Motor neuron (in vitro differentiated cells): ENCODE measurements around the gene LCN15. TPM values are rescaled to one million over a fixed set of nuclear protein-coding genes. Genes with fewer than 3 reads are reported as not detected.
A peak's percentile ranks its signal among the peaks of the same experiment; 100 is the strongest.
"Not testable (repeated sequence)": the region's sequence is repeated elsewhere in the genome, so short reads cannot be mapped to it uniquely, and the experiment has no call there.

ENCODE experiments used
- ATAC-seq, 8 experiments: fragments of 200-7000 bp; cut with Tn5 transposase; replicated peaks in 6 of 8; 2 replicates each; pipeline ENCODE4 v1.8.0; 2021; ENCODE audit warnings: mild to moderate bottlenecking in 8 of 8, moderate library complexity in 8 of 8
- H3K27ac ChIP-seq, 2 donors: fragments of 250-450 bp; sonication (Bioruptor Pico); 2 replicates each; pipeline ENCODE4 v1.9.0; 2021; ENCODE audit warnings: antibody characterized with exemption in 2 of 2, mild to moderate bottlenecking in 2 of 2, moderate library complexity in 1 of 2
- H3K4me1 ChIP-seq, 2 donors: fragments of 250-450 bp; sonication (Bioruptor Pico); replicated peaks in 1 of 2; 2 replicates each; pipeline ENCODE4 v1.6.1; 2021; ENCODE audit warnings: antibody characterized with exemption in 2 of 2, mild to moderate bottlenecking in 2 of 2, moderate library complexity in 1 of 2
- H3K4me3 ChIP-seq, 5 donors: fragments of 250-450 bp; sonication (Bioruptor Pico); 2 replicates each; pipeline ENCODE4 v1.9.0; 2021; ENCODE audit warnings: antibody characterized with exemption in 5 of 5, mild to moderate bottlenecking in 5 of 5, moderate library complexity in 4 of 5
- WGBS, 10 experiments: fragments of 450-650 bp; shearing (Covaris generic); methylation state at CpG; one replicate each; pipeline ENCODE4 v1.0.0; 2022; 5-methylcytosine and 5-hydroxymethylcytosine counted together
- in situ Hi-C, 9 experiments: fragments of 400-800 bp; cut with MboI; loops; one replicate each; pipeline ENCODE4 v1.15.0; 2021; ENCODE audit warnings: low sequenced_read_pairs in 9 of 9, low pct_unique_long_range_greater_than_20kb in 2 of 9; ENCODE audit not compliant: unreplicated experiment in 9 of 9
- total RNA-seq, 8 experiments: library from RNA; unstranded; fragments of 300-600 nt; gene quantifications; 2 replicates each; pipeline versions ENCODE4 v1.2.3 to v1.2.4, GENCODE V29; 2022

LCN15 gene
- total RNA-seq, 8 experiments from 2014 or later, result 0.21 to 0.43 (median 0.23) TPM; not detected in 3

DNA sequence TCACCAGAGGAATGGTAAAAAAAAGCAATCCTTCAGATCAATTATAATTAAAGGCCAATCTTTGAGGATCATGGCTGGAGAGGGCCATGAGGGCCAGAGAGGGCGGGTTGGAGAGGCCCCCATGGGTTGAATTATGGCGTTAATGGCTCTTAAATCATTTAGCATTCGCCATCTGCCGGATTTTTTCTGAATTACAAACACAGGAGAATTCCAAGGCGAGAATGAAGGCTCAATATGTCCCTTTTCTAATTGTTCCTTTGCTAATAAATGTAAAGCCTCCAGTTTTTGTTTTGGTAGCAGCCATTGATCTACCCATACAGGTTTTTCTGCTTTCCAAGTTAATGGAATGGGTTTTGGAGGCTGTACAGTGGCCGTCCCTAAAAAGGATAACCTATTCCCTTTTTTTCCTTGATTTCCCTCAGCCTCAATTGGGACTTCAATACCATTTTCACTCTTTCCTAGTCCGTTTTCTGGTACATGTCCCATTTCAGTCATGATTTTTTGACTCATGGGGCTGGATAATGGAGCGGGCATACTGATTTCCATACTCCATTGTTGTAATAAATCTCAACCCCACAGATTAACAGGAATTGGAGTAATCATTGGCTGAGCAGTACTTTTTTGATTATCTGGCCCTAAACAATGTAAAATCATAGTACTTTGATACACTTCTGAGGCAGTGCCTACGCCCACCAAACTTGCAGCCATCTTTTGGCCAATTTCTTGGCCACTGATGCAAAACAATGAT lies 20.1 kb upstream of the LCN15 start:
- Histone ChIP-seq H3K4me1 (peaks cover 16 to 34% of the 10 kb centered on the region in 2 donors), H3K4me3 (no peak overlapping the region), H3K27ac (no peak overlapping the region)
- peak in 6 of 8 experiments; percentile 14 to 48 (median 31) for ATAC-seq
- in situ Hi-C loops, result loop anchor here in 7 of 9 experiments (25.0 kb wide), 1 partner anchor 253 kb away; the partner anchor contains the start of genes ABCA2 (in 7 of the 7), FUT7 (in 7 of the 7) and NPDC1 (in 7 of the 7)
- 0 to 60% (median 38%) methylated on average over 3 to 9 of the region's 9 CpGs for WGBS, 10 experiments

GRCh38 chr9:136782452-136782851 lies 18.1 kb upstream of the LCN15 start:
- Histone ChIP-seq H3K27ac (no peak overlapping the region), H3K4me3 (no peak overlapping the region), H3K4me1 (peaks cover 14 to 30% of the 10 kb centered on the region in 2 donors)
- in situ Hi-C loops, result loop anchor here in 7 of 9 experiments (25.0 kb wide), 1 partner anchor 255 kb away; the partner anchor contains the start of genes ABCA2 (in 7 of the 7), FUT7 (in 7 of the 7) and NPDC1 (in 7 of the 7)
- WGBS, 10 experiments, result 40 to 100% (median 93%) methylated on average over 1 to 3 of the region's 3 CpGs; no CpG with 5 or more reads in 3 of the 10 experiments
- ATAC-seq, result no peak

GRCh38 chr9:136779808-136780207 lies 15.5 kb upstream of the LCN15 start:
- WGBS, 10 experiments, result 41 to 80% (median 54%) methylated on average over 1 to 5 of the region's 5 CpGs; no CpG with 5 or more reads in 4 of the 10 experiments
- in situ Hi-C loops, result loop anchor here in 7 of 9 experiments (25.0 kb wide), 1 partner anchor 257 kb away; the partner anchor contains the start of genes ABCA2 (in 7 of the 7), FUT7 (in 7 of the 7) and NPDC1 (in 7 of the 7)
- peak in 1 of 8 experiments; percentile 54 for ATAC-seq
- Histone ChIP-seq H3K27ac (no peak overlapping the region), H3K4me1 (peaks cover 9 to 11% of the 10 kb centered on the region in 2 donors), H3K4me3 (no peak overlapping the region)

DNA sequence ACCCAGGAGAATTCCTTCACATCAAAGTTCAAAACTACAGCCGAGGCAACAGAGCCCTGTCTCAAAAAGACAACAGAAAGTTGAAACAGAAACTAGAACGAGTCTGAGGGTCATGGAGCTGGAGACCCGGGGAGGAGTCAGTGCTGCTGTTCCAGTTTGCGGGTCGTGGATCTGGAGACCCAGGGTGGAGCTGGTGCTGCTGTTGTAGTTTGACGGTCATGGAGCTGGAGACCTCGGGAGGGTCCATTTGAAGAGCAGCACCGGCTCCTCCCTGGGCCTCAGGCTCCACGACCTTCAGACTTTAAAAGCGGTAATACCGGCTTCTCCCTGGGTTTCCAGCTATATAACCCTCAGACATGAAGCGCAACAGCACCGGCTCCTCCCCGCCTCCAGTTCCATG lies 13.0 kb upstream of the LCN15 start:
- H3K4me1 ChIP-seq, result no peaks in the 10 kb centered on the region
- ATAC-seq, result no peak
- WGBS, 10 experiments, result 0 to 90% (median 56%) methylated on average over 1 to 11 of the region's 14 CpGs; no CpG with 5 or more reads in 3 of the 10 experiments
- no peak overlapping the region for H3K4me3 ChIP-seq
- no peak overlapping the region for H3K27ac ChIP-seq
- in situ Hi-C loops, result loop anchor here in 7 of 9 experiments (25.0 kb wide), 1 partner anchor 260 kb away; the partner anchor contains the start of genes ABCA2 (in 7 of the 7), FUT7 (in 7 of the 7) and NPDC1 (in 7 of the 7)

DNA sequence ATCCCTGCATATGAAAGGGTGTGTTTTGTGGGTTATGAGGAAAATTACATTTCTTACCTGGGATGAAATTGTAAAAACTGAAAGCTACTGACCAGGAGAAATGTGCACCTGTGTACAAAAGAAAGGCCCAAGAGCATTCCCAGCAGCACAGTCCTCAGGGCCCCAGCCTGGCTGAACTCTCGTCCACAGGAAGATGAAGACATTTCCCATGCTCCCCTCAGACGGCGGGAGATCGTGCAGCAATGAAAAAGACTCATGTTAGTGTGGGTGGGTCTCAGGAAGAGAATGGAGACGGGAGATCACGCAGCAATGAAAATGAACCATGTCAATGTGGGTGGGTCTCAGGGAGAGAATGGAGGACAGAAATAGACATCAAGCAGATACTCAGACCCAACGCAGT lies 12.6 kb upstream of the LCN15 start:
- in situ Hi-C loops, result loop anchor here in 7 of 9 experiments (25.0 kb wide), 1 partner anchor 260 kb away; the partner anchor contains the start of genes ABCA2 (in 7 of the 7), FUT7 (in 7 of the 7) and NPDC1 (in 7 of the 7)
- WGBS, 10 experiments, result 17 to 100% (median 62%) methylated on average over 1 to 7 of the region's 7 CpGs; no CpG with 5 or more reads in 2 of the 10 experiments
- Histone ChIP-seq H3K4me3 (no peak overlapping the region), H3K4me1 (no peaks in the 10 kb centered on the region), H3K27ac (no peak overlapping the region)
- no peak for ATAC-seq

DNA sequence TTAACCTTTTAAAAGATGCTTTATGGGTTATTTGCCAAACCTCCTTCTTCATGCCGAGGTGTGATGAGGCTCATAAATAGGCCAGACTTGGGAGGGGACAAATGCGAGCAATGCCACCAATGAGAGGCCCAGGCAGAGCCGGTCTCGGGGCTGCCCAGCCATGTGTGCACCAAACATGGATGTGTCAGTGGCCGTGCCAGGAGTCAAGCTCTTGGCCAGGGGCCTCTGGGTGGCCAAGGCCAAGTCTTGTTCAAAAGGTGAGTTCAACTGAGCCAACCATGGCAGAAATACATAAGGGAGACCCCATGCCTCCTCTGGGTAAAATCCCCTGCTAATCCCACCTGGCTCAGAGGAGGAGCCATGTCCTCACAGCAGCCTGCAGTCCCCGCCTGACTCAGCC lies 10.9 kb upstream of the LCN15 start:
- in situ Hi-C loops, result loop anchor here in 7 of 9 experiments (25.0 kb wide), 1 partner anchor 262 kb away; the partner anchor contains the start of genes ABCA2 (in 7 of the 7), FUT7 (in 7 of the 7) and NPDC1 (in 7 of the 7)
- no peak for ATAC-seq
- 60 to 87% (median 75%) methylated on average over 1 to 5 of the region's 6 CpGs; no CpG with 5 or more reads in 5 of the 10 experiments for WGBS, 10 experiments

DNA sequence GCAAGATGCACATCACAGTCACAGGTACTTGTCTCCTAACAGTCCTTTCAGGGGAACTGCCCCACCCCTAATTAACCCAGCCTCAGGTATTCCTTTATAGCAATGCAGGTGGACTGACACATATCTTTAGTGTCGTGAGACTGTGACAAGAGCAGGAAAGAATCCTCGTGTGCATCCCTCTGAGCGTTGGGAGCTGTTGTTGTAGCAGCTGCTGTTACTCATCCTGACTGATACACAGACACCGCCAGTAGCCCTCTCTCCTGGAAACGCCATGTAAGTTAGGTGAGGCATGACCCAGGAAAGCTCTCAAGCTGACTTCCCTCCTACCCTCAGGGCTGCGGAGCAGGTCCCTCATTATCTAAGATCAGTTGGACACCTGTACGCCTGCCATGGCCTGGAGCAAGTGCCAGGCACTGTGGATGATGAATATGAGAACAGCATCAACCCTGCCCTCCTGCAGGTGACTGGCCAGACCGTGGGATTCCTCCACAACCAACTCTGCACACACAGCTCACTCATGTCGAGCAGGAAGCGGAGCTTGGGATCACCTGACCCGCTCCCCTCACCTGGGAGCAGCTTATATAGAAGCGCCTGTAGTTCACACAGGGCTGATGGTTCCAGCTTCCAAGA lies 10.2 kb upstream of the LCN15 start:
- Histone ChIP-seq H3K27ac (no peak overlapping the region), H3K4me1 (no peaks in the 10 kb centered on the region), H3K4me3 (no peak overlapping the region)
- in situ Hi-C loops, result loop anchor here in 7 of 9 experiments (25.0 kb wide), 1 partner anchor 263 kb away; the partner anchor contains the start of genes ABCA2 (in 7 of the 7), FUT7 (in 7 of the 7) and NPDC1 (in 7 of the 7)
- WGBS, 10 experiments, result 17 to 100% (median 75%) methylated on average over 1 to 7 of the region's 12 CpGs; no CpG with 5 or more reads in 1 of the 10 experiments
- peak in 2 of 8 experiments; percentile 11 to 23 for ATAC-seq

More for the DNA sequence above, 10.9 kb upstream of the LCN15 start:
- no peaks in the 10 kb centered on the region for H3K4me1 ChIP-seq
- no peak overlapping the region for H3K4me3 ChIP-seq
- H3K27ac ChIP-seq, result no peak overlapping the region

- in situ Hi-C loops, result no loop called here
- 25 to 78% (median 59%) methylated on average over 1 to 5 of the region's 7 CpGs; no CpG with 5 or more reads in 1 of the 10 experiments for WGBS, 10 experiments
- ATAC-seq, result peak in 6 of 8 experiments; percentile 28 to 73 (median 32)
- no peak overlapping the region for H3K27ac ChIP-seq
- H3K4me3 ChIP-seq, result no peak overlapping the region
- H3K4me1 ChIP-seq, result no peaks in the 10 kb centered on the region
Measured at GRCh38 chr9:136773386-136774044, 9.2 kb upstream of the LCN15 start.

DNA sequence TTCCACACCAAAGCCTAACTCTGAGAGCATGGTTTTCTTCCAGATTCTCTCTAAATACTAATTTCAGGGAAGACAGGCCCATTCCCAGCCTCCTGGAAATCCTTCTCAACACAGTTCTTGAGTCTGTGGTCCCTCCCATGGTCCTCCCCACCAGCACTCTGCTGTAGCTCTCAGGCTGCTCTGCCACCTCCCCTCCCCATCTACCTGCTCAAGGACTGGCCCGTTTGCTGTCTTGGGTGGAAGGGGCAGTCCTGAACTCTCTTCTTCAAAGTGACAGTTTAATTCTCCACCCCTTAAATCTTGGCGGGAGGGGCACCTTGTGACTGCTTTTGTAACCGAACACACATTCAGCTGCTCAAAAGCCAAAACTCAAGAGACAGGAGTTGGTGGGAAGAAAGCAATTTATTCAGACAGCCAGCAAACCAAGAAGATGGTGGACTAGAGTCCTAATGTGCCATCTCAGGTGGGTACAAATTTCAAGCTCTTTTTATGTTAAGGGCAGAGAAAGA lies 7.6 kb upstream of the LCN15 start:
- peaks cover 0 to 1% of the 10 kb centered on the region in 2 donors for H3K4me1 ChIP-seq
- H3K4me3 ChIP-seq, result no peak overlapping the region
- H3K27ac ChIP-seq, result no peak overlapping the region
- ATAC-seq, result no peak
- WGBS, 10 experiments, result 0 to 78% (median 41%) methylated on average over 1 to 3 of the region's 3 CpGs; no CpG with 5 or more reads in 5 of the 10 experiments
- in situ Hi-C loops, result no loop called here

GRCh38 chr9:136769710-136770191 lies 5.4 kb upstream of the LCN15 start:
- Histone ChIP-seq H3K27ac (no peak overlapping the region), H3K4me1 (peaks cover 2 to 5% of the 10 kb centered on the region in 2 donors), H3K4me3 (no peak overlapping the region)
- no CpG with 5 or more reads among the region's 16 CpGs for WGBS, 10 experiments
- in situ Hi-C loops, result no loop called here
- ATAC-seq, result peak in 5 of 8 experiments; percentile 34 to 75 (median 37)

DNA sequence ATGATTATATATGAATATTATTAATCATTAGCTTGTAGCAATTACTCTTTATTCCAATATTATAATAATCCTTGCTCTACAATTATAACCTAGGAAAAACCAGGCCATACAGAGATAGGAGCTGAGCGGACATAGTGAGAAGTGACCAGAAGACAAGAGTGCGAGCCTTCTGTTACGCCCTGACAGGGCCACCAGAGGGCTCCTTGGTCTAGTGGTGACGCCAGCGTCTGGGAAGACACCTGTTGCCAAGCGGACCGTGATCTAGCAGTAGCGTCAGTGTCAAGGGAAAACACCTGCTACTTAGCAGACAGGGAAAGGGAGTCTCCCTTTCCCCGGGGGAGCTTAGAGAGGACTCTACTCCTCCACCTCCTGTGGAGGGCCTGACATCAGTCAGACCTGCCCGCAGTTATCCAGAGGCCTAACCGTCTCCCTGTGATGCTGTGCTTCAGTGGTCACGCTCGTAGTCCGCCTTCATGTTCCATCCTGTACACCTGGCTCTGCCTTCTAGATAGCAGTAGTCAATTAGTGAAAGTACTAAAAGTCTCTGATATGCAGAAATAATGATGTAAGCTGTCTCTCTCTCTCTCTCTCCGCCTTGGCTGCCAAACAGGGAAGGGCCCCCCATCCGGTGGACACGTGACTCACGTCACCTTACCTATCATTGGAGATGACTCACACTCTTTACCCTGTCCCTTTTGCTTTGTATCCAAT lies 2.2 kb upstream of the LCN15 start:
- H3K4me3 ChIP-seq, H3K27ac ChIP-seq, in situ Hi-C loops: not testable (repeated sequence)
- WGBS, 10 experiments, result 30 to 81% (median 68%) methylated on average over 2 to 5 of the region's 18 CpGs; no CpG with 5 or more reads in 3 of the 10 experiments
- H3K4me1 ChIP-seq, result peaks cover 9 to 22% of the 10 kb centered on the region in 2 donors
- ATAC-seq, result peak in 3 of 8 experiments; percentile 18 to 42 (median 18)
